Vagina (tissue), 2 donors: ENCODE data around the gene TVP23C.

ENCODE experiments used
- POLR2A ChIP-seq, 2 donors: fragments of 450-650 bp; IDR thresholded peaks; one replicate each; pipeline ENCODE4 v1.6.1; 2017; ENCODE audit warnings: antibody characterized with exemption in 2 of 2, mild to moderate bottlenecking in 2 of 2, moderate library complexity in 2 of 2
- POLR2AphosphoS5 ChIP-seq, 2 donors: sonication (generic); formaldehyde crosslinking; IDR thresholded peaks; one replicate each; pipeline ENCODE4 v1.9.0; 2017; ENCODE audit warnings: antibody characterized with exemption in 2 of 2, mild to moderate bottlenecking in 2 of 2, low read depth in 1 of 2; ENCODE audit not compliant: insufficient read depth in 1 of 2

- no peak for TF ChIP-seq POLR2A (IDR thresholded peaks at IDR 0.05)
- TF ChIP-seq POLR2AphosphoS5 (IDR thresholded peaks at IDR 0.05; ENCODE audit: insufficient read depth in 1 of 2, low read depth in 1 of 2): no peak
Measured at GRCh38 chr17:15488557-15488956, 74.7 kb downstream of the TVP23C start.
